HEK293T (cell line): ENCODE measurements around the gene PGM5.
"Not testable (repeated sequence)": the region's sequence is repeated elsewhere in the genome, so short reads cannot be mapped to it uniquely, and the experiment has no call there.

Experiments
- CTCF ChIA-PET: fragments of 350-600 bp; formaldehyde crosslinking; extraction: SDS; loops from one replicate; lab custom pipeline; 2021; ENCODE audit warnings: antibody characterized with exemption, inconsistent platforms; lab: Yijun Ruan, JAX
- POLR2A ChIA-PET: fragments of 350-600 bp; formaldehyde crosslinking; extraction: SDS; loops from one replicate; lab custom pipeline; 2020; ENCODE audit warnings: antibody characterized with exemption, inconsistent platforms; lab: Yijun Ruan, JAX
- DNase-seq: peaks from one replicate; pipeline ENCODE4 v3.0.0; 2012; ENCODE audit warnings: mixed read lengths; ENCODE audit errors: extremely low spot score

Gene PGM5

DNA sequence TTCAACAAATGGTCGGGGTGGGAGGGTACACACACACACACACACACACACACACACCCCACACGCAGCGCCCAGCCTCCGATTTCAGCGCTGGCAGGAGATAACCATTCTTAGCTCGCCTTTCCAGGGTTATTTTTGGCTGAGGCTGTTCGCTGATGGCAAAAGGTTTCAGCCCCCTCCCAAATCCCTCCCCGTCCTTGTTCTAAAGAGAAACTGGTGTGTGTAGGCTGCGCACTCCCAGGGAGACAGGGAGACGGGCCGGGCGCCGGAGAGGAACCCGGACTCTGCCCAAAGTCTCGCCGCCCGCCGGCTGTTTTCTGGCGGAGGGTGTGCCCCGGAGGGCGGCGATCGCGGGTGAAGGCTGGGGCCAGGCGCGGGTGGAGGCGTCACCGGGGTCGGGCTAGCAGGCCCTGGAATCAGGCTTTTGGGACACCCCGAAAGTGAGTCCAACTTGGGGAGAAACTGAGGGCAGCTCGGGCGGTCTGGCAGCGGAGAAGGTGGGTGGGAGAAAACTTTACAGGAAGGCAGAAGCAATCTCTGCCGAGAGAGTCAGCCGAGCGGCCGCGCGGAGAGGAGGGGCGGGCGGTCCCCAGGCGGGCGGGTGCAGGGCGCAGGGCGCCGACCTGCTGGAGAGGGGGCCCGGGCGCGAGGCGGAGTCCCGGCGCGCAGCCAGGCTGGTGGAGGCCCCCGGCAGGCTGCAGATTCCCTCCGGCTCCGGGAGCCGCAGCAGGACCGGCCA, at the start of gene PGM5:
TSS of gene PGM5 (plus strand) at position 232 of the 739 bp plus-strand sequence. CDS start 517 bp downstream, outside the sequence.
- peak; percentile 7 for DNase-seq
- CTCF ChIA-PET, POLR2A ChIA-PET: not testable (repeated sequence)

DNA sequence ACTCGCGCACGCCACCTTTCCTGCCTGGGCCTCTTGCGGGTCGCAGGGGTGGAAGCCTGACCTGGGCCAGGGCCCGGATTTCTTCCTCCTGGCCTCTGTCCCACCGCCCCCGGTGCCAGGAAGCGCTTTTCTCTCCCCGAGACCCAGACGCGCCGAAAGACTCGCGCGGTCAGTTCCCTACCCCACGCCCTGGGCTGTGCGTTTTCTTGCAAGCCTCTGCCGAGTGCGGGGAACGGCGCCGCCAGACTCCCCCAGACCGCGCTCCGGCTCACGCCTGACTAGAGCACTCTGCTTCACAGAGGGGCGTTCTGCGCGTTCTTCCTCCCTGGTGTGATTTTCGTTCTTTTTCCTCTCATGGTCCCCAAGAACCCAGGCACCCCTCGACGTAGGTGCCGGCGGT, 49.3 kb upstream of the PGM5 start:
- DNase-seq, POLR2A ChIA-PET, CTCF ChIA-PET: not testable (repeated sequence)

DNA sequence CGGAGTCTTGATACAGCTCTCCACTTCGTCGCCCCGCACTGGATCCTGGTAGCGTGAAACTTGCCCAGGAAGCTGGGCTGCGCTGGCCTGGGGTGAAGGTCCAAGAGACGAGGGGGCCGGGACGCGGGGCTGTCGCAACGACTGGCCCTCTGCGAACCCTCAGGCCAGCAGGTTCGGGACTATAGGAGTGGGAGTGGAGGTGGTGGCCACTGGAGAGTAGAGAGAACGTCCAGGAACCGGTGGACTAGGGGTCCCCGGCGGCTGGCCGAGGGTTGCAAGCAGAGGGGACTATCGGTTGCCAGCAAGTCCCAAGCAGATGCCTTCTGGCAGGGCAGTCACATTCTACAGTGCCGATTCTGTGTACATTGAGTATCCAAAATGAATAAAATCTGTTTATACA, 48.8 kb upstream of the PGM5 start:
- DNase-seq, POLR2A ChIA-PET, CTCF ChIA-PET: not testable (repeated sequence)

DNA sequence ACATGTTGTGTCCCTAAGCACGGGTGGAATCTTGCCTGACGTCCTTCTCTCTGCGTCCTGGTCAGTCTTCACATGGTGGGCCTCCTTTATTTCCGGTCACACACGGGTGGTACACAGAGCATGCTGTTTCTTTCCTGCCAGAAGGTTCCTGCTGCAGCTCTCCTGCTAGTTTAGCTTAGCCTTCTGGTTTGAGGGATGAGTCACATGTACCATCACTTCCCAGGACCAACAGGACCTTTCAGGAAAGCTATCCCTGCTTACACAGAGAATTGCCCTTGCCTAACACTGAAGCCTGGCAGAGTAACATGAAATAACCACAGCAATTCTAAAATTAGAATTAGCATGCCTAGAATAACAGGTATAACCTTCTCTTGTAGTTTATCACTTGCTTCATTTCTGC, 45.2 kb upstream of the PGM5 start:
- POLR2A ChIA-PET, CTCF ChIA-PET, DNase-seq: not testable (repeated sequence)

GRCh38 chr9:68318209-68318608, 38.2 kb upstream of the PGM5 start:
- CTCF ChIA-PET, POLR2A ChIA-PET, DNase-seq: not testable (repeated sequence)

DNA sequence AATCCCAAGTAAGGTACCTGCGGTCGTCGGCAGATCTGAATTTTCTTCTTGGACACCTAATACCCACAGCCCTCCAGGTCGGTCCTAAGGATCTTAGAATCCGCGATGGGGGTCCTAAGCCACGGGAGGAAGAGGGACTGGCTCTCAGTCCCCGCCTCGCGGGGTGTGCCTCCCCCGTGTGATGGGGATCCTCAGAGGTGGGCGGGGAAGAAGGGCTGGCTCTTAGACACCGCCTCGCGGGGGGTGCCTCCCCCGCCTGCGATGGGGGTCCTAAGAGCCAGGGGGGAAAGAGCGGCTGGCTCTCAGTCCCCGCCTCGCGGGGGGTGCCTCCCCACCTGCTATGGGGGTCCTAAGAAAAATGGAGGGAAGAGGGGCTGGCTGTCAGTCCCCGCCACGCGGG, 32.7 kb upstream of the PGM5 start:
- CTCF ChIA-PET, POLR2A ChIA-PET, DNase-seq: not testable (repeated sequence)

GRCh38 chr9:68324518-68324917, 31.9 kb upstream of the PGM5 start:
- POLR2A ChIA-PET, CTCF ChIA-PET, DNase-seq: not testable (repeated sequence)

DNA sequence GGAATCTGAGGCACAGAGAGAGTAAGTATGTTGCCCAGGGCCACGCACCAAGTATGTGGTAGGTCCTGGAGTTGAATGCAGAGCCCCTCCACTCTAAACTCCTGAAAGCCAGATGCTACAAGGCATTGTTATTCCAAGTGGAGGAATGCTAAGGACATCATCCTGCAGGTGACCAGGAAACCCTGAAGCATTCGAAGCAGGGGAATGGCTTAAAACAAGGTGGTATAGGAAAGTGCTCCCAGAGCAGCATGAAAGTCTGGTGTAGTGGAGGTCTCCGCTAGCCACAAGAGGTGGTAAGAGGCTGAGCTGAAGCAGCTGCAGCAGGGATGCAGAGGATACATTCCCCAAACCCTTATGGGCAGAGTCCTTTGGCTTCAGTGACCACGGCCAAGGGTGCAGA, 27.3 kb upstream of the PGM5 start:
- CTCF ChIA-PET, DNase-seq, POLR2A ChIA-PET: not testable (repeated sequence)

DNA sequence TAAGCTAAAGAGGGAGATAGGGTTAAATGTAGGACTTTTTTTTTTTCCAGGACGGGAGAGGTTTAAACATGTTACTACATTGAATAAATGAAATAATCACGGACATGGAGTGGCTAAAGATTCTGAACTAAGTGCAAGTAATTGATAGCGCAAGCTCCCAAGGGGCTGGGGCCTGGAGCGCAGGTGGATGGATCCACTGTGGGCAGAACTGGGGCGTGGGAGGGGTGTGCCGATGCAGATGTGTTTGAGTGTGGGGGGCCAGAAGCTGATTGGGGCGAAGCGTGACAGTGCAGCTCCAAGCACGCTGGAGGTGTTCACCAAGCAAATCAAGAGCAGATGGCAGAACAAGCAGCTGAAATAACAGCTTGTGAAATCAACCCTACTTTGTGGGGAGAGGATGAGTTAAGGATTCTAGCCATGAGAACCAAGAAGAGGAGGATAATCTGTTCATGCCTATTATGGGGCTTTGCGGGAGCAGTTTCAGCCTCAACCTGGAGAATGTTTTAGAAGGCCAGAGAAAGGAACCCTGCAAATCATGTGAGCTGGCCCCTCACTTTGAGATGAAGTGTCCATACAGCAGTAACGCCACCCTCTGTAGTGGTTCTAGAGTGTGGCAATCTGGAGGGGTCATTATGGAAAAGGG, 25.8 kb upstream of the PGM5 start:
- DNase-seq, CTCF ChIA-PET, POLR2A ChIA-PET: not testable (repeated sequence)

DNA sequence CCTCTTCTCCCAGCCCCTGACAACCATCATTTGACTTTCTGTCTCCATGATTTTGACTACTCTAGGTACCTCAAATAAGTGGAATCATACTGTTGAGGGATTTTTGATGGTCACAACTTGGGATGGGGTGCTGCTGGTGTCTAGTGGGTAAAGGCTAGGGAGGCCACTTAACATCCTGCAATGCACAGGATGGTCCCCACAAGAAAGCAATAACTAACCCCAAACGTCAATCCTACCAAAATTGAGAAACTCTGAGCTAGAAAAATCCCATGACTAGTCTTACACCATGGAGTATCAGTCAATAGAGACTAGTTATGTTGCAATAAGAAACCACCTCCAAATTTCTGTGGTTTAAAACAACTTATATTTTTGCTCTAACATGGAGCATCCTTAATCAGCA, 24.3 kb upstream of the PGM5 start:
- CTCF ChIA-PET, POLR2A ChIA-PET, DNase-seq: not testable (repeated sequence)

DNA sequence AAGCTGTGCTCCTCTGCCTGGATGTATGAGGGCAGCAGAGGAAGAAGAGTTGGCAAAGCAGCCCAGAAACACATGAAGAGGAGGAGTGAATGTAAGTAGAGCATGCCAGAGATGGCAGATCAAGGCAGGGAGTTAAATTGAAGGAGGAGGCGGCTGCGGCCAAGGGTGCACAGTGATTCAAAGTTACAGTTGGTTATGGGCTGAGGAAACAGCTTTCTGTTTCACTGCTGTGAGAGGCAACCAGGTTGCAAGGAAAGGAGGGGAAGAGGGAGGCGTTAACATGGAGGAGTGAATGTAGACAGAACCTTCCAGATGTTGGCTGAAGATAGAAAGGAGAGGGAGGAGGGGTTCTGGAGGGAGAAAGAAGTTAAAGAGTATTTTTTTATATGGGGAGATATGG, 20.5 kb upstream of the PGM5 start:
- POLR2A ChIA-PET, result not testable (repeated sequence)

GRCh38 chr9:68336639-68337339, 19.6 kb upstream of the PGM5 start:
- DNase-seq, POLR2A ChIA-PET, CTCF ChIA-PET: not testable (repeated sequence)

More for the DNA sequence above, 20.5 kb upstream of the PGM5 start:
- DNase-seq, CTCF ChIA-PET: not testable (repeated sequence)

DNA sequence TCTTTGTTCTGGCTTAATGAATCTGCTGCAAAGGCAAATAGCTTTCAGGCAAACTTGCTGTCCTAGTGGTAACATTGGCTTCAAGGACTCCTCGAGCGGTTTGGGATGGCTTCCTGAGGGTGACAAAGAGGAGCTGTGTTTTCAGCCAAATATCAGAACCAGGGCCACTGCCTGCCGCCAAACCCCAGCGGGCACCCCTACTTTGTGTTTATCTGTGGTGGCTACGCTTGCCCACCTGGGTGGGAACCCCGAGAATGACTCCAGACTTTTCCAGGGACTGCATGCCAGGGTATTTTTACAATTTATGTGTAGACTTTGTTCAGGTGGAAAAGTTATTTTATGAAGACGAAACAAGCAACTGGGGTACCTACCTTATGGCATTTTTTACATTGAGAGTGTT, 18.4 kb upstream of the PGM5 start:
- DNase-seq, CTCF ChIA-PET, POLR2A ChIA-PET: not testable (repeated sequence)

DNA sequence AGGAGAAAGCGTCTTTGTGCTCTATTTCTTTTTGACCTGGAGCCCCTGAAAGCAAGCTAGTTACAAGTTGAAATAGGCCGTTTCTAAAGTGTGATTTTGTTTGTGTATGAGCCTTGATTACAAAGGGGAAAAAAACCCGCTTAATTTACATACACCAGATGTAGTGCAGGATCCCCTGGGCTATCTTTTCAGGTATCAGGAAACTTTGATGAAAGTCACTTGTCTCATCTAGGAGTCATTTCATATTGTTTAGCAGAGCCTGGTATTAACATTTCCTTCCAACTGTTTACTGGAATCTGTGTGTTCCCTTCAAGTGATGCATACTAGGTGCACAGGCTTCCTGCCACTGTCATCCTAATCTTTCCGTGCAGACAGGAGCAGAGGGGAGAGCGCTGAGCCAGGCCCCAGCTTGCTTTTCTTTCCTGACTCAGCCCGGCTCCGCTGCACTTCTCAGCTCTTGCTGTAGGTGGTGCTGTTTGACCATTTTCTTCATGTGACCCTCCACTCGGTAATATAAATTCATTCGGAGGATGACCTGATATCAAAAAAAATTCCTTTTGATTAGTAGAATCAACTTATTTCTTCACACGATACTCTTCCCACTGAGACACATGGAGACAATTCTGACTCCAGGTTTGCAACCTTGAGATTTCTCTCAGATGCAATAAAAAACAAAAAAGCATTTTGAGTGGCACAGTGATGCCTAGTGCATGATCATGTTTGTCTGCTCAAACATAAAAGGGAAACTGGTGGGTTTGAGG, 14.0 kb upstream of the PGM5 start:
- DNase-seq, POLR2A ChIA-PET, CTCF ChIA-PET: not testable (repeated sequence)

DNA sequence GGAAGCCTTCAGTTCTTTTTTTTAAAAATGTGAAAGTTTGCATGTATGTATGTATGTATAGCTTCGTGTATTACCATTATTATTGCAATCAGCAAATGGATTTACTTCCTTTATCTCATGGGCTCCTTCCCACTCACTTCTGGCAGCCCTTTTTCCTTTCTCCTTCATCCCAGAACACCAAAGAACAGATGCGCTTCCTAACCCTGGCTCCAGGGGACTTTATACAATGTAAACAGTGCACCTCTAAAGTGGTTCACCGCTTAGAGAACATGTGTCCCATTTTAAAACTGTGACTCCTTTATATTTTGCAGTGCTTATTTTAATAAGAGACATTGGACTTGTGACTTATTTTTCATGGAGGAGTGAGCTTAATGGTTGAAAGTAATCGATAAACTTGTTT, 13.2 kb upstream of the PGM5 start:
- POLR2A ChIA-PET, DNase-seq: not testable (repeated sequence)
- CTCF ChIA-PET, result interaction anchor here (0.6 kb wide), 1 partner anchor 428 kb away, joined by 6 read pairs; no protein-coding TSS in a partner anchor

DNA sequence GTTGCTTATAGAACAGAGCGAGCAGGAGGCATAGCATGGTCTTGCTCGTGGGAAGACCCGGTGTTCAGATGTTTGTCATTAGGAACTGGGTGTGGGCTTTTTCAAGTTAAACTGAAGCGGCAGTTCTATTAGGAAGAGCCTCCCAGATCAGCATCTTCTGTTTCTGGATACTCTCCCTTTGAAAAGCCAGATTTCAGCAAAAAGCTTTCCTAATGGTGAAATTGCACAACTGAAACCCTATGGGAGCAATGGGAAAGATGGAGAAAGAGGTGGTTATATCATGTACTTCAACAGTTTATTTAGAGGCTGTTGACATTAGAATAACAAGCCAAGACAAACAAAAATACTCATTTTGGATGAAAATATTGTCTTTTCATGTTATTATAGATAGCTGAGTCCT, 12.4 kb upstream of the PGM5 start:
- CTCF ChIA-PET, POLR2A ChIA-PET, DNase-seq: not testable (repeated sequence)

DNA sequence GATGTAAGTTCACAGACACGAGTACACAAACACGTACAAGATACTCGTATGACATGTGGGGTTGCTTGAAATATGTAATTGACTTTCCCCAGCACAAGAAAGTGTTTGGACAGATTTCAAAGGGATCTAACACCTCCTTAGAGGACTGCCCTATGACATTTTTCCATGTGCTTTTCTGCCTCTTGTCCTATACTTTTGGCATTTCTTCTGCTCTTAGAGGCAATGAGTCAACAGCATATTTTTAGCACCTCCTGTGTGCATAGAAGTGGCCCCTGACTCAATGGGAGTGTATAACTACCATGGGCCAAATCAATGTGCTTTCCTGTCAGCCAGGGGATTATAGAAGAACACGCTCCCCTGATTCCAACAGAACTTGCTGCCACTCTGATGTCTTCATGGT, 4.7 kb upstream of the PGM5 start:
- CTCF ChIA-PET, DNase-seq, POLR2A ChIA-PET: not testable (repeated sequence)

GRCh38 chr9:68355993-68356379, 425 bp upstream of the PGM5 start:
- POLR2A ChIA-PET, DNase-seq, CTCF ChIA-PET: not testable (repeated sequence)
